Measurements from ENCODE around the gene TCF21.
"Not testable (repeated sequence)": the region's sequence is repeated elsewhere in the genome, so short reads cannot be mapped to it uniquely, and the experiment has no call there.

The TCF21 gene

DNA sequence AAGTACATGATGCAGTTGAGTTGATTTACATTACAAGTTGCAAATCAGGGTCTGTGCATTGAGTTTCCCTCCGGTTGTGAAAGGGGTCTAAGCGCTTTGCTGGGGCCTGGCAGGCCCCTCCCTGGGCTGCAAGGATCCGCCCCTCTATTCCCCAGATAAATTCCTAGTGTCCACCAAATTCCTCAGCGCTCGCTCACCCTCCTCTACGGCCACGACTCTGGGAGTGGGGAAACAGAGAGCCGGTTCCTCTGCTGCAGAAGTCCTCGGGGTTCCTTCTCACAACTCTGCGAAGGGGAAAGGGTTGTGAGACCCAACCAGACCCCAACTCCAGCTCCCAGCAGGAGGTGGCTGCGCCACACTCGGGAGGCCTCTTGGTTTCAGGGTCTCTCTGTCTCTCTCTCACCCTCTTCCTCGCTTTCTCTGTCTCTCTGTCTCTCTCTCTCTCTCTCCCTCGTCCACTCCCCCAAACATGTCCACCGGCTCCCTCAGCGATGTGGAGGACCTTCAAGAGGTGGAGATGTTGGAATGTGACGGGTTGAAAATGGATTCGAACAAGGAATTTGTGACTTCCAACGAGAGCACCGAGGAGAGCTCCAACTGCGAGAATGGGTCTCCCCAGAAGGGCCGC lies at the start of gene TCF21:
Gene TCF21 (plus strand): TSS at position 185 of the 628 bp plus-strand sequence. CDS start 285 bp downstream, at position 470.
- no peak for DNase-seq

GRCh38 chr6:133841176-133841575 lies 47.7 kb upstream of the TCF21 start:
- DNase-seq: no peak

DNA sequence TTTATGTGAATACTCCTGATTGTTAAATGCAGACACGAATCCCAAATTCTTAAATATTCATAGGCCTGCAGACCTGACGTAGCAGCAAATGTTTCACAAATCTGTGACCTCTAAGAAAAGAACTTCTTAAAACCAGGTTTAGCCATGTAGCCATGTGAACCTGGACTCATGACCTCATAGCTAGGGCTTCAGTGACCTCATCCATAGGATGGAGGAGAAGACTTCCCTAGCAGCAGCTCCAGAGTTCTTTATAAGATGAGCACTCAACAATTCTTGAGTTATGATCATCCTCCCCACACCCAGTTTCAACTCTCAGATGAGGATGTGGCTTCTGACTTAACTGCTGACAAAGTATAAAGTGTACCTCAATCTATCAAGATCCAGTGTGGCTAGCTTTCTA lies 45.8 kb upstream of the TCF21 start:
- DNase-seq: no peak

- no peak for DNase-seq
These were observed 44.2 kb upstream of the TCF21 start for GRCh38 chr6:133844709-133845108.

- no peak for DNase-seq
These were observed 34.9 kb upstream of the TCF21 start for GRCh38 chr6:133854041-133854363.

GRCh38 chr6:133854364-133855275 lies 34.3 kb upstream of the TCF21 start:
- no peak for DNase-seq

- DNase-seq: no peak
These were observed 33.5 kb upstream of the TCF21 start for GRCh38 chr6:133855276-133855990.

GRCh38 chr6:133855991-133856370 lies 32.9 kb upstream of the TCF21 start:
- no peak for DNase-seq

DNA sequence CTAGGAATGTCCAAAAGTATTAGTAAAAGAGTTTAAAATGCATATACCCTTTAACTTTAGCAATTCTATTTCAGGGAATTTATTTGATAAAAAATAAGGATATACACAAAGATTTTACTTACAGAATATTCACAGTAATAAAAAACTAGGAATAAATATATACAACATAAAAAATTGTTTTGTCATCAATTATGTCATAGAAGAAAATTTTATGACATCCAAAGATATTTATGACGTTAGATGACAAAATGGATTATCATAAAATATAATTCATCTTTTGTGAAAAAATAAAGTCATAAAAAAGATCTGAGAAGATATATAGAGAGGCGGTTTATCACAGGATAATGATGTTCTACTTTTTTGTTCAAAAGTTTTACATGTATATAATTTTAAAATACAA lies 32.0 kb upstream of the TCF21 start:
- DNase-seq: no peak

- no peak for DNase-seq
These were observed 31.2 kb upstream of the TCF21 start for GRCh38 chr6:133857696-133858095.

GRCh38 chr6:133861337-133861736 lies 27.6 kb upstream of the TCF21 start:
- not testable (repeated sequence) for DNase-seq

DNA sequence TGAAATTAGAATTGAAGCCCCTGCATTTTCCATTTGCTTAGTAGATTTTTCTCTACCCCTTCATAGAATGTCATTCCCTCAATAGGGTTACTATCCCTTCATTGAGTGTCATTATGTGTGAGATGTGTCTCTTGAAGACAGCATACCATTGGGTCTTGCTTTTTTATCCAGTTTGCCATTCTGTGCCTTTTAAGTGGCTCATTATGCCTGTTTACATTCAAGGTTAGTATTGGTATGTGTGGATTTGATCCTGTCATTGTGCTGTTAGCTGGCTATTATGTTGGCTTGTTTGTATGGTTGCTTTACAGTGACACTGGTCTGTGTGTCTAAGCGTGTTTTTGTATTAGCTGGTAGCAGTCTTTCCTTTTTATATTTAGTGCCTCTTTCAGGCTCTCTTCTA lies 25.7 kb upstream of the TCF21 start:
- DNase-seq: no peak

GRCh38 chr6:133865680-133866079 lies 23.2 kb upstream of the TCF21 start:
- DNase-seq: no peak

- no peak for DNase-seq
These were observed 17.8 kb upstream of the TCF21 start for GRCh38 chr6:133871131-133871530.

DNA sequence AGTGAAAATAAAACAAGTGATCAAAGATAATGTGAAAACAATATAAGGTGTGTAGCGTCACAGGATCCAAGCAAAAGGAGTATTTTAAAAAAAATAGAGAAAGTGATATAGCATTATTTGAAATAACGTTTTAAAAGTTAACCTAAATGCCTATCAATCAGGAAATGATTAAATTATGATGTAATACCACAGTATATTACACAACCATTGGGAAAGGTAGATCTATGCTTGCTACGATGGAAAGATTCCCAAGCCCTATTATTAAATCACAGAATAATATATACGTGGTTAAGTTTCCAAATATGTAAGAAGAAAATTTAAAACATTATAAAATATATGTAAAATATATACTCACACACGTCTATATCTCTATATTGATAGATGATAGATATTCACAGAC lies 15.4 kb upstream of the TCF21 start:
- no peak for DNase-seq

- no peak for DNase-seq
These were observed 11.8 kb upstream of the TCF21 start for GRCh38 chr6:133877116-133877515.

- DNase-seq: no peak
These were observed 8.9 kb upstream of the TCF21 start for GRCh38 chr6:133880006-133880405.

GRCh38 chr6:133880896-133881295 lies 8.0 kb upstream of the TCF21 start:
- DNase-seq: no peak

- no peak for DNase-seq
These were observed 2.7 kb upstream of the TCF21 start for GRCh38 chr6:133886104-133886775.

DNA sequence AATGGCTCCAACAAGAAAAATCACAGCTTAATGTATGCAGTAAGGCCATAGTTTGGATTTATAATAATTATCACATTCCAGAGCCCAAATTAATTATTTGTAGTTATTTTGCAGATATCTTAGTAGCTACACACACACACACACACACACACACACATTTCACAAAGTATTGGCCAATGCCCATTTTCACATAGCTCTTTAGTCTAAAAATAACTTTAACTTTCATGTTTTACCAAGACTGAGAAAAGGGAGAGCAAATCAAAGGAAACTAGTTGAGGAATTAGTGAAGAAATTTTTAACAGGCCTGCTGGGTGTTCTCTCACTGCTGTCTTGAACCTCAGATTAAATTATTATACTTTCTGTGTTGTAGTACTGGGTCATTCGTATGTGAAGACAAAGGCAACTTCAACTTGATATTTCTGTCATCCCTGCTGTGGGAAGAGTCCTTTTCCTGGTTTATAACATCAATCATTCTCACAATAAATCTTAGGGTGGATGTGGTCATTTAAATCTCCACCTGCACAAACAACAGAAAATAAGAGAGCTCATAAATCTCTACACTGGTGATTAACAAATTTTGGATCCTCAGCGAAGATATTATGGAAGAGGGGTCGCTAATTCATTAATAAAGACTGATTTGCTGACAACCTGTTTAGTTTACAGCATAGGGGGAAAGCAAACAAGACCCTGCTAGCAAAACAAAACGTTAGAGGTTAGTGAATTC lies 1.6 kb upstream of the TCF21 start:
- no peak for DNase-seq

DNA sequence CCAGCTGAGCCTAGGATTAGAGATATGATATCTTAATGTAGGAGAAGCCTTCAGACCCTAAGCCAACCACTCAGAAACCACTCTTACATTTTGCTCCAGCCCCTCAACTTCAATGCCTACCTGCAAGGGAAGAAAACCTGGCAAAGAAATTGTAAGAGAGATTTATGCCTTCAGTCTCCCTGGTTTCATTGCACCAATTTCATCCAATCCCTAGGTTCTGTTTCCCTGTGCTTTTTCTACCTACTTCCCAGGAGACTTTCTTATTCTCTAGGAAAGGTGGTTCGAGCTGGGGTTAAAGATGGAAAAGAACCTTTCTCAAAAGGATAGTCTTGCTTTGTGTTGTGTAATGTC lies 1.1 kb upstream of the TCF21 start:
- DNase-seq: no peak
